ENCODE results near the gene DPYSL5.

DPYSL5 gene

DNA sequence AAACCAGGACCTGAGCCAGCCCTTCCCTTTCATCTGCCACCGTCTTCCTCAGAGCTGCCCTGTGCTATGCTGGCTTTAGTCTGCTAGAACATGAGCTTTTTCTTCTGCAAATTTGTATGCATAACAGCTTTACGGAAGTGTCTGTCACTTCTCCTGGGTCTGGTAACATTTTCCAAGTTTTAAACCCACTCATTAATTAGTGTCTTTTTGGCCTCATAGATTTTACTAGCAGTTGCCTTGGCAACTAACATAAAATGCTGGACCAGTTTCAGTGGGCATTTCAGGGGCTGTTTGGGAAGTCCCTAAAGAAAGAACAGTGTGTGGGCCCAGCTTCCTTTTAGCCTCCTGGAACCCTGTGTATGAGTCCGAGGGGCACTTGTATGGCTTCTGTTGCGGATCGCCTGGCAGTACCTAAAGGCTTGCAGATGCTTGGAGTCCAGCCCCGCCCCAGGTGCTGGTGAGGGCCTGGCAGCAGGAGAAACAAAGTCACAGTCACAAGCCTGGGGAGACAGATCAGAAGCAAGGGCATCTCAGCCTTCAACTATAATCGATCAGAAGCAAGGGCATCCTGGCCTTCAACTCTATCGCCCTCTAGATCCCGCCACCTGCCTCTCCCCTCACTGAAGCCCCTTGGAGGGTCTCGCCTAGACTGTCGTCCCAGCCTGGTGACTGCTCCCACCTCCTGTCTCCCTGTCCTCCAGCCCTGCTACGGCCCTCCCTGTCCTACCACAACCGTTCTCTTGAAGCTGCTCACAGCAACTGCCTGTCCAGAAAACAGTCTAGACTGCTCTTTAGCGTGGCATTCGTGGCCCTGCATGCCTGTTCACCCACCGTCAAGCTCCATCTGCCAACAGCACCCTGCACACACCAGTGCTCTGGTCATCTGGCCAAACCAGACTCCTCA is 85.8 kb downstream of the DPYSL5 start:
- DNase-seq = no peak

DNA sequence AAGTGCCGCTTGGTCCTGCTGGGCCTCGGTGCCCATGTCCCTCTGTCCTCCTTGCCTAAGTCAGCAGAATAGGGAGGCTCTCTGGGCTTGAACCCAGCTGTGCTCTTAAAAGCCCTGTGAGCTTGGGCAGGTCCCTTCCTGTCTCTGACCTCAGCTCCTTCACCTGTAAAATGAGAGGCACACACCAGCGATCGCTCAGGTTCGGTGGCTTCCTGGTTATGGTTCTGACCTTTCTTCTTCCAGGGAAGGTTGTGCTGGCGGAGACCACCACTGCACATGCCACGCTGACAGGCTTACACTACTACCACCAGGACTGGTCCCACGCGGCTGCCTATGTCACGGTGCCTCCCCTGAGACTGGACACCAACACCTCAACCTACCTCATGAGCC is 86.4 kb downstream of the DPYSL5 start:
- DNase-seq = no peak

DNA sequence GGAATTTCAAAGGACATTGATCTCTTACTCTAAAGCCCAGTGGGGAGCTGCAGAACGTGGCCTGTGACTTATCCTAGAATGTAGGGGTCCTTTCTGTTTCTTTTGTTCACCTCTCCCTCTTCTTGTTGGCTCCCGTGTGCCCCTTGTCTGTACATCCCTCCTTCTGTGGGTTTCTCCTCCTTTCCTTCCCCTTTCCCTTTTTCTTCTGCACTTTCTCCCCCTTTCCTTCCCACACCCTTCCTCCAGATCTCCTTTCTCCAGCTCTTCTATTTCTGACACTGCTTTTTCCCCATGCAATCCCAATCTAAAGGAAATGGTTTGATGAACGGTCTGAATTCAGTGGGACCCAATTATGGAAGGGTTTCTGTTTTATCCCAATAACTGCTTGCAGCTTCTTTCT is 87.1 kb downstream of the DPYSL5 start:
- no peak for DNase-seq

DNA sequence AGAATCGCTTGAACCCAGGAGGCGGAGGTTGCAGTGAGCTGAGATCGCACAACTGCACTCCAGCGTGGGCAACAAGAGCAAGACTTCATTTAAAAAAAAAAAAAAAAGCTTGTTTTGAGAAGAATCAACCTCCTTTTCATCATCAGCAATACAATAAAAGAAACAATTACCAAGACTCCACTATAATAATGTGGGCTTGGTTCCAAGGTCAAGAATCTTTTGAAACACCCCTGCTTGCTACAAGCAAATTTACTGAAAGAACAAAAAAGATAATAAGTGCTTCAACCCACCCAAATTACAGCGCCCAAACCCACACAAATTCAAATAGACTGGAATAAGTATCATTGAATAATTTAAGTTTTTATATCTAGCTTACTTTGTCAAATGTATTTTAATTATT is 88.9 kb downstream of the DPYSL5 start:
- no peak for DNase-seq

- DNase-seq = no peak
Observed at GRCh38 chr2:26938399-26939118, 90.6 kb downstream of the DPYSL5 start.

- DNase-seq = no peak
Observed at GRCh38 chr2:26940001-26940400, 92.1 kb downstream of the DPYSL5 start.

DNA sequence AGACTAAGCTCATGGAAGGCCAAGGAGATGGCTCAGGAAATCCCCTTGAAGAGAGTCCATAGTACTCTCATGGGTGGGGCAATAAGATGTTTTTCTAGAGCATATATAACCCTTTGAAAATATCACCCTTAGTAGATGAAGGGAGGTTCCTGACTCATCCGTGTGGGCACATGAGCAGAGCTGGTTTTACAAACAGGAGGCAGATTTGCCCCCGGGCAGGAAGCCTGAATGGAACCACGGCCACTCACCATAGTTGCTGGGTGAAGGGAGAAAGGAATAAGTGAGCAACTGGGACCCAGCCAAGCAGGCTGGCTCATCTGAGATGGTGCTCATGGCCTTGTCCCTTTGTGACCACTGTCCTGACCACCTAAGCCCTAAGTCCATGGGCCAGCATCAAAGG is 93.6 kb downstream of the DPYSL5 start:
- no peak for DNase-seq

- peak; percentile 50 to 61 for DNase-seq
Observed at GRCh38 chr2:26942543-26943295, 94.8 kb downstream of the DPYSL5 start.

DNA sequence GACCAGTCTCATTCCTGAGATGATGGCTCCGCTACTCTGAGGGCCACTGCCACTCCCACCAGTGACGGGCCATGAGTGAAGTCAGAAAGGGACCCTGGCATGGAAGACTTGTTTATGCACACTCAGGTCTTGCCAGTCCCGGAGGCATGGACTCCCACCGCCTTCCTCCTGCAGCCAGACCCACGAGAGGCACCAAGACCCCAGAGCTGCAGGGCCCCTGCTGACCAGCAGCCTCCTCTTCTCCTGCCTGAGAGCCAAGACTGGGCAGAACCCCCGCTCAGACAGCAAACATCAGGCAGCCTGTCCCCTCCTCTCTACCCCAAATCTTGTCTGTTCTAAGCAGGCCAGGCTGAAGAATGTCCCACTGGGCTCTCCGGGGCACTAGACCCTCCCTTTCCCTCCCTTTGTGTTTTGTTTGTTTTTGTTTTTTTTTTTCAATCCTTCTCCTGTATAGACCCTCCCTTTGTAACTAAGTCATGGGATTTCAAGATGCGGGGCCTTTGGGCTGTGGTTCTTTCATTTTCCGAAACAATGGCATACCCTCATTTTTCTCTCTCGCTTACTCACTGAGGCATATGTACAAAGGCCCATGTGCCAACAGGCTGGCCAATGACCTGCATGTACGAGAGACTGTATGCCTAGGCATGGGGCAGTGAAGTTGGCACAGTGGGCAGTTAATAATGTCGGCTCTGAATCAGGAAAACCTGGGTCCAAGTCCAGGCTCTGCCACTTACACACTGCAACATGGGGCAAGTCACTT is 98.2 kb downstream of the DPYSL5 start:
- DNase-seq = no peak

- DNase-seq = no peak
Observed at GRCh38 chr2:26946841-26947784, 99.2 kb downstream of the DPYSL5 start.

GRCh38 chr2:26948800-26949199 is 100.9 kb downstream of the DPYSL5 start:
- no peak for DNase-seq

GRCh38 chr2:26950246-26950645 is 102.3 kb downstream of the DPYSL5 start:
- DNase-seq = no peak

DNA sequence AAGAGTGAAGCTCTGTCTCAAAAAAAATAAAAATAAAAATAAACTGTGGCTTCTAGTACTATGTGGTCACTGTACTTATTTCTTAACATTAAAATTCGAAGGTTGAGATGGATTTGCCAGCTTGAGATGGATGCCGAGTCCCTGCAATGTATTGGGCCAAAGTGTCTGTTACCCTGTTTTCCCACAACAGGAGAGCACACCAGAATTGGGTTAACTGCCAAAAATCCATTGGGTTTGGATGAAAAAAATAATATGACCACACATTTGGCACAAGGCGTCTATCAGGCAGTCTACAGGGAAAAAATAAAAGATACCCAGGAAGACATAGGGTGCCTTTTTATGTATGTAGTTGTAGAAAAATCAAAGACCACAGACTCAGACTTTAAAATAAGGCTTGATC is 103.3 kb downstream of the DPYSL5 start:
- DNase-seq = no peak

DNA sequence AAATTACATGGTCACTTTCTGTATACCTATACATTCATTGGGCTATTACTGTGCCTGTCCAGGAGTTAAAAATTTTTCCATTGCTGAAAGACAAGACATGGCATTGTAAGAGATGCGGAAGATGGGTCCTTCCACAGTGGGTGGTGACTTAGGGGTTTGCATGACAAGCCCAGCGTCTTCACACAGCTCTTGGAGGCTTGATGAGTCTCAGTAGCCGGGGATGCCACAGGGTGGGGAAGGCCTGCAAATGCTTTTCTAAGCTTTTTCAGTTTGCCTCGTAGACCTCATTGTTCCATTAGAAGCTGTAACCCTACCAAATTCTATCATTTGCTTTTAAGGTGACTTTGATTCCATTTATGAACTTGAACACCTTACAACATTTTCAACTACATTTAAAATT is 104.4 kb downstream of the DPYSL5 start:
- DNase-seq = no peak

DNA sequence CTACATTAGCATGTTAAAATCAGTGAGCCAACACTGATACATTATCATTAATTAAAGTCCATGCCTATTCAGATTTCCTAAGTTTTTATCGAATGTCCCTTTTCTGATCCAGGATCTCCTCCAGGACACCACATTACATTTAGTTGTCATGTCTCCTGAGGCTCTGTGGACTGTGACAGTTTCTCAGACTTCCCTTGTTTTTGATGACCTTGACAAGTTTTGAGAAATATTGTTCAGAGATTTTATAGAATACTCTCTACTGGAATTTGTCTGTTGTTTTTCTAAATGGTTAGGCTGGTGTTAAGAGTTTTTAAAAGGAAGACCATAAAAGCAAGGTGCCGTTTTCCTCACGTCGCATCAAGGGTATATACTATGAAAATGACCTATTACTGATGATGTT is 106.2 kb downstream of the DPYSL5 start:
- no peak for DNase-seq

DNA sequence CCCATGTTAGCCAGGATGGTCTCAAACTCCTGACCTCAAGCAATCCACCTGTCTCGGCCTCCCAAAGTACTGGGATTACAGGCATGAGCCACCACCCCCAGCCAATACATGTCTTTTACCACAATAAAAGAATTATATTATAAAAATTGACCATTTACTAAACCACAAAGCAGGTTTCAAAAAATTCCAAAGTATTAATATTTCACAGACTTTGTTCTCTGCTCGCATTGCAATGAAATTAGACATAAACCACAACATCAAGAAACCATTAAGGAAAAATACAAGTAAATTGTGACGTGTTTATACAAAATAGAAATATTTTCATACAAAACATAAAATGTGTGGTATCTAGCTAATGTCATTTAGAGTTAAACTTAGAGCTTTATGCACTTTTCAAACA is 109.1 kb downstream of the DPYSL5 start:
- no peak for DNase-seq

- DNase-seq = no peak
Observed at GRCh38 chr2:26957534-26957933, 109.6 kb downstream of the DPYSL5 start.

GRCh38 chr2:26959331-26959730 is 111.4 kb downstream of the DPYSL5 start:
- no peak for DNase-seq

GRCh38 chr2:26964446-26965130 is 116.7 kb downstream of the DPYSL5 start:
- no peak for DNase-seq

DNA sequence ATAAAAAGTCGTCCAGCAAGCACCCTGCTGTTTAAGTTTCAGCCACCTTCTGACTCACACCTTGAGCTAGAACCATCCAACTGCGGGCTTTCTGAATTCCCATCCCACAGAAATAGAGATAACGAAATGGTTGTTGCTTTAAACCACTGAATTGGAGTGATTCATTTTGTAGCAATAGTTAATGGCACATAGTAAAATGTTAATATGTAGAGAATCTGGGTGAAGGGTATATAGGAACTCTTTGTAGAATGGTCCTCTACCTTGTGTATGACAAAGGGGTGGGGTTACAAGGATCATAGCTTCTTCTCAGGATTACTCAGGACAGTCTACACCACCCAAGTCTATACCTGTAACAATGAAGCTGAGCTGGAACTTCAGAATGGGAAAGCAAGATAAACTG is 120.1 kb downstream of the DPYSL5 start:
- no peak for DNase-seq

Data from stimulated activated CD4-positive, alpha-beta T cell treated with anti-CD3 and anti-CD28 coated beads, Interleukin-4, amount 100 ng/mL, for 4 hours (primary cell).